Measurements from ENCODE around the gene GDF2. TPM values are rescaled to one million over a fixed set of nuclear protein-coding genes. Genes with fewer than 3 reads are reported as not detected.

Gene GDF2
- total RNA-seq, 1 donor from 2014 or later = not detected

- H3K27me3 Mint-ChIP-seq (ENCODE audit: unreplicated experiment) = peaks cover 10% of the 10 kb centered on the region
- no peak for TF ChIP-seq CTCF (IDR thresholded peaks at IDR 0.05; ENCODE audit: partially characterized antibody, unreplicated experiment)
- no peak overlapping the region for H3K27ac Mint-ChIP-seq (ENCODE audit: unreplicated experiment)
- DNase-seq = no peak
- no peaks in the 10 kb centered on the region for H3K4me1 Mint-ChIP-seq (ENCODE audit: low read depth, unreplicated experiment)
- no peaks in the 10 kb centered on the region for H3K9me3 Mint-ChIP-seq (ENCODE audit: unreplicated experiment)
- H3K36me3 Mint-ChIP-seq (ENCODE audit: unreplicated experiment) = no peaks in the 10 kb centered on the region
- no peak overlapping the region for H3K4me3 Mint-ChIP-seq (ENCODE audit: unreplicated experiment)
Measured at GRCh38 chr10:47305566-47305965, 16.7 kb upstream of the GDF2 start.

- no peak for DNase-seq
- Mint-ChIP-seq H3K27ac (ENCODE audit: unreplicated experiment) (no peak overlapping the region), H3K27me3 (ENCODE audit: unreplicated experiment) (peaks cover 5% of the 10 kb centered on the region), H3K36me3 (ENCODE audit: unreplicated experiment) (no peaks in the 10 kb centered on the region), H3K4me1 (ENCODE audit: low read depth, unreplicated experiment) (no peaks in the 10 kb centered on the region), H3K4me3 (ENCODE audit: unreplicated experiment) (no peak overlapping the region), H3K9me3 (ENCODE audit: unreplicated experiment) (no peaks in the 10 kb centered on the region)
- TF ChIP-seq CTCF (IDR thresholded peaks at IDR 0.05; ENCODE audit: partially characterized antibody, unreplicated experiment) = no peak
Measured at GRCh38 chr10:47306387-47307210, 15.7 kb upstream of the GDF2 start.

GRCh38 chr10:47307381-47307780 lies 14.9 kb upstream of the GDF2 start:
- Mint-ChIP-seq H3K27ac (ENCODE audit: unreplicated experiment) (no peak overlapping the region), H3K27me3 (ENCODE audit: unreplicated experiment) (peaks cover 5% of the 10 kb centered on the region), H3K4me1 (ENCODE audit: low read depth, unreplicated experiment) (no peaks in the 10 kb centered on the region), H3K36me3 (ENCODE audit: unreplicated experiment) (no peaks in the 10 kb centered on the region), H3K9me3 (ENCODE audit: unreplicated experiment) (no peaks in the 10 kb centered on the region), H3K4me3 (ENCODE audit: unreplicated experiment) (no peak overlapping the region)
- TF ChIP-seq CTCF (IDR thresholded peaks at IDR 0.05; ENCODE audit: partially characterized antibody, unreplicated experiment) = no peak
- DNase-seq = no peak

GRCh38 chr10:47308775-47309174 lies 13.5 kb upstream of the GDF2 start:
- no peak for DNase-seq
- peaks cover 3% of the 10 kb centered on the region for H3K27me3 Mint-ChIP-seq (ENCODE audit: unreplicated experiment)
- H3K27ac Mint-ChIP-seq (ENCODE audit: unreplicated experiment) = no peak overlapping the region

More at GRCh38 chr10:47308775-47309174, 13.5 kb upstream of the GDF2 start:
- H3K4me1 Mint-ChIP-seq (ENCODE audit: low read depth, unreplicated experiment) = no peaks in the 10 kb centered on the region
- no peak for TF ChIP-seq CTCF (IDR thresholded peaks at IDR 0.05; ENCODE audit: partially characterized antibody, unreplicated experiment)
- no peak overlapping the region for H3K4me3 Mint-ChIP-seq (ENCODE audit: unreplicated experiment)
- H3K9me3 Mint-ChIP-seq (ENCODE audit: unreplicated experiment) = no peaks in the 10 kb centered on the region
- no peaks in the 10 kb centered on the region for H3K36me3 Mint-ChIP-seq (ENCODE audit: unreplicated experiment)

All from glutamatergic neuron (in vitro differentiated cells).